HCT116 (cell line): ENCODE measurements around the gene TFEB. TPM values are rescaled to one million over a fixed set of nuclear protein-coding genes. Genes with fewer than 3 reads are reported as not detected.

Experiments
- ATAC-seq: fragments of 200-7000 bp; cut with Tn5 transposase; 2 replicates; pipeline ENCODE4 v1.9.1; 2020; ENCODE audit warnings: mild to moderate bottlenecking, moderate library complexity
- BruUV-seq: library from RNA; stranded (reverse); fragments of 400-500 nt; replicated peaks from 2 replicates; lab custom pipeline; 2021; lab: Mats Ljungman, UMichigan
- CTCF ChIA-PET: fragments of 300-600 bp; sonication (Branson Sonifier 250); formaldehyde crosslinking; loops from one replicate; lab custom pipeline; 2021; ENCODE audit warnings: antibody characterized with exemption; lab: Charles Lee
- POLR2A ChIA-PET: fragments of 300-600, 350-600 bp; sonication (Branson Sonifier 250); formaldehyde crosslinking; loops from one replicate; lab custom pipeline; 2021; ENCODE audit warnings: antibody characterized with exemption; lab: Charles Lee
- RAD21 ChIA-PET, 2 experiments: fragments of 300-600 bp; sonication (Branson Sonifier 250); formaldehyde crosslinking; loops; one replicate each; lab custom pipeline; 2023; ENCODE audit warnings: low total read pairs in 2 of 2; ENCODE audit not compliant: uncharacterized antibody in 2 of 2, unreplicated experiment in 2 of 2, low non-redundant PET in 1 of 2; lab: Charles Lee
- DNase-seq: peaks from one replicate; pipeline ENCODE4 v3.0.0-alpha.2; 2010; ENCODE audit warnings: low read depth, low spot score
- H2AFZ ChIP-seq: fragments of 200-600 bp; shearing (Covaris generic), sonication (generic); 2 replicates; pipeline ENCODE4 v1.6.1; 2017; ENCODE audit warnings: low read depth, mixed run types, mixed read lengths, antibody characterized with exemption, low read length; ENCODE audit not compliant: poor library complexity, severe bottlenecking
- H3K27ac ChIP-seq: 2 replicates; pipeline ENCODE4 v1.5.1; 2012; ENCODE audit warnings: low read depth, low read length
- H3K27me3 ChIP-seq: fragments of 200-600 bp; sonication (generic); 2 replicates; pipeline ENCODE4 v1.6.1; 2016; ENCODE audit warnings: mixed run types, low read length, mixed read lengths; ENCODE audit not compliant: insufficient read depth
- H3K36me3 ChIP-seq, 2 experiments: fragments of 200-500 bp in 1 of 2; fragments of 200-600 bp in 1 of 2; sonication (Bioruptor generic) in 1 of 2; sonication (generic) in 1 of 2; 2 replicates each; pipeline versions ENCODE4 v1.5.1 to v1.6.1; 2014 to 2016; ENCODE audit warnings: low read length in 2 of 2, inconsistent platforms in 1 of 2, mixed read lengths in 1 of 2, mixed run types in 1 of 2; ENCODE audit not compliant: insufficient read depth in 2 of 2, control insufficient read depth in 1 of 2
- H3K4me1 ChIP-seq, 2 experiments: fragments of 200-600 bp in 1 of 2; sonication (generic) in 1 of 2; 2 replicates each; pipeline versions ENCODE4 v1.5.1 to v1.6.1; 2012 to 2017; ENCODE audit warnings: low read length in 2 of 2, inconsistent platforms in 1 of 2, mild to moderate bottlenecking in 1 of 2, mixed read lengths in 1 of 2, mixed run types in 1 of 2, moderate library complexity in 1 of 2; ENCODE audit not compliant: insufficient read depth in 2 of 2, control insufficient read depth in 1 of 2
- H3K4me2 ChIP-seq: fragments of 200-600 bp; sonication (generic); 2 replicates; pipeline ENCODE4 v1.6.1; 2017; ENCODE audit warnings: mixed run types, low read length, mixed read lengths
- H3K4me3 ChIP-seq, 2 experiments: fragments of 200-600 bp in 1 of 2; sonication (generic) in 1 of 2; replicated peaks in 1 of 2; 2 replicates each; pipeline ENCODE4 v1.5.1; 2011 to 2016; ENCODE audit warnings: low read length in 2 of 2, control low read depth in 1 of 2, low read depth in 1 of 2, mild to moderate bottlenecking in 1 of 2, mixed read lengths in 1 of 2, mixed run types in 1 of 2
- H3K79me2 ChIP-seq: fragments of 200-600 bp; sonication (generic); 2 replicates; pipeline ENCODE4 v1.6.1; 2017; ENCODE audit warnings: mild to moderate bottlenecking, mixed run types, low read length, moderate library complexity, mixed read lengths; ENCODE audit not compliant: insufficient read depth
- H3K9ac ChIP-seq: fragments of 200-600 bp; sonication (generic); 2 replicates; pipeline ENCODE4 v1.6.1; 2016; ENCODE audit warnings: low read length, mixed read lengths
- H3K9me2 ChIP-seq: fragments of 200-600 bp; sonication (generic), shearing (Covaris generic); 2 replicates; pipeline ENCODE4 v1.6.1; 2017; ENCODE audit warnings: mixed run types, mild to moderate bottlenecking, moderate library complexity; ENCODE audit not compliant: insufficient read depth
- H3K9me3 ChIP-seq, 2 experiments: fragments of 200-500 bp in 1 of 2; fragments of 200-600 bp in 1 of 2; sonication (Bioruptor generic) in 1 of 2; sonication (generic) in 1 of 2; 2 replicates each; pipeline ENCODE4 v1.6.1; 2014 to 2017; ENCODE audit warnings: low read length in 2 of 2, mixed read lengths in 2 of 2, inconsistent platforms in 1 of 2, low read depth in 1 of 2, mild to moderate bottlenecking in 1 of 2, mixed run types in 1 of 2, moderate library complexity in 1 of 2; ENCODE audit not compliant: control insufficient read depth in 1 of 2, insufficient read depth in 1 of 2
- H4K20me1 ChIP-seq: fragments of 200-600 bp; sonication (generic), shearing (Covaris generic); 2 replicates; pipeline ENCODE4 v1.6.1; 2017; ENCODE audit warnings: mixed run types, mild to moderate bottlenecking, moderate library complexity; ENCODE audit not compliant: insufficient read depth
- EGR1 ChIP-seq: IDR thresholded peaks from 2 replicates; pipeline ENCODE4 v1.6.1; 2012; ENCODE audit warnings: low read depth
- ELF1 ChIP-seq: IDR thresholded peaks from 2 replicates; pipeline ENCODE4 v1.6.1; 2012; ENCODE audit warnings: low read depth, borderline replicate concordance
- JUND ChIP-seq: IDR thresholded peaks from 2 replicates; pipeline ENCODE4 v1.6.1; 2012
- MAX ChIP-seq: IDR thresholded peaks from 2 replicates; pipeline ENCODE4 v1.6.1; 2012
- RAD21 ChIP-seq: IDR thresholded peaks from 2 replicates; pipeline ENCODE4 v1.6.1; 2012; ENCODE audit warnings: low read depth, mild to moderate bottlenecking
- SIN3A ChIP-seq: IDR thresholded peaks from 2 replicates; pipeline ENCODE4 v1.6.1; 2012; ENCODE audit warnings: low read depth
- SP1 ChIP-seq: IDR thresholded peaks from 2 replicates; pipeline ENCODE4 v1.6.1; 2012; ENCODE audit warnings: low read depth
- ZBTB33 ChIP-seq: IDR thresholded peaks from 2 replicates; pipeline ENCODE4 v1.6.1; 2011; ENCODE audit warnings: mild to moderate bottlenecking, low read length, moderate library complexity; ENCODE audit not compliant: insufficient replicate concordance; ENCODE audit errors: extremely low read depth
- ZFX ChIP-seq: fragments of 450-650 bp; IDR thresholded peaks from 2 replicates; pipeline ENCODE4 v1.6.1; 2017
- intact Hi-C: fragments of 100-400 bp; cut with micrococcal nuclease; formaldehyde crosslinking; loops from 2 replicates; pipeline ENCODE4 v1.10.0; 2022
- total RNA-seq: library from RNA; stranded (reverse); gene quantifications from one replicate; pipeline ENCODE4 v1.2.1, GENCODE V29; 2021; ENCODE audit not compliant: unreplicated experiment
- TF ChIP-seq, protein P1 (sequence below), 3 experiments: fragments of 200-600 bp in 1 of 3; sonication (generic) in 1 of 3; IDR thresholded peaks in 2 of 3; conservative IDR thresholded peaks in 1 of 3; 2 replicates each; pipeline ENCODE4 v1.5.1; 2012 to 2017; ENCODE audit warnings: low read depth in 2 of 3, low read length in 2 of 3, antibody characterized with exemption in 1 of 3, borderline replicate concordance in 1 of 3, control low read depth in 1 of 3, mild to moderate bottlenecking in 1 of 3, mixed read lengths in 1 of 3, mixed run types in 1 of 3, moderate library complexity in 1 of 3; ENCODE audit not compliant: insufficient read depth in 1 of 3

TFEB gene
- total RNA-seq, 1 experiment from 2014 or later: 4.8 TPM

- Histone ChIP-seq H2AFZ (no peak overlapping the region), H3K36me3 (no peaks in the 10 kb centered on the region), H4K20me1 (no peaks in the 10 kb centered on the region), H3K4me1 (peaks cover 27 to 37% of the 10 kb centered on the region in 2 experiments), H3K9me3 (no peaks in the 10 kb centered on the region), H3K27ac (no peak overlapping the region), H3K4me2 (no peak overlapping the region), H3K9ac (no peak overlapping the region), H3K79me2 (no peaks in the 10 kb centered on the region), H3K4me3 (no peak overlapping the region), H3K27me3 (no peaks in the 10 kb centered on the region), H3K9me2 (no peaks in the 10 kb centered on the region)
- ChIA-PET CTCF (no interaction called here), RAD21 (no interaction called here), POLR2A (no interaction called here)
- DNase-seq (no peak), ATAC-seq (no peak)
- intact Hi-C loops: loop anchor here (5.0 kb wide), 1 partner anchor 333 kb away; no protein-coding TSS in a partner anchor
- no peak for TF ChIP-seq JUND
- TF ChIP-seq RAD21: no peak
- no peak for TF ChIP-seq ELF1
- no peak for TF ChIP-seq SP1
- TF ChIP-seq SIN3A: no peak
- no peak for TF ChIP-seq ZBTB33
- TF ChIP-seq EGR1: no peak
- TF ChIP-seq ZFX: no peak
- TF ChIP-seq, protein P1, sequence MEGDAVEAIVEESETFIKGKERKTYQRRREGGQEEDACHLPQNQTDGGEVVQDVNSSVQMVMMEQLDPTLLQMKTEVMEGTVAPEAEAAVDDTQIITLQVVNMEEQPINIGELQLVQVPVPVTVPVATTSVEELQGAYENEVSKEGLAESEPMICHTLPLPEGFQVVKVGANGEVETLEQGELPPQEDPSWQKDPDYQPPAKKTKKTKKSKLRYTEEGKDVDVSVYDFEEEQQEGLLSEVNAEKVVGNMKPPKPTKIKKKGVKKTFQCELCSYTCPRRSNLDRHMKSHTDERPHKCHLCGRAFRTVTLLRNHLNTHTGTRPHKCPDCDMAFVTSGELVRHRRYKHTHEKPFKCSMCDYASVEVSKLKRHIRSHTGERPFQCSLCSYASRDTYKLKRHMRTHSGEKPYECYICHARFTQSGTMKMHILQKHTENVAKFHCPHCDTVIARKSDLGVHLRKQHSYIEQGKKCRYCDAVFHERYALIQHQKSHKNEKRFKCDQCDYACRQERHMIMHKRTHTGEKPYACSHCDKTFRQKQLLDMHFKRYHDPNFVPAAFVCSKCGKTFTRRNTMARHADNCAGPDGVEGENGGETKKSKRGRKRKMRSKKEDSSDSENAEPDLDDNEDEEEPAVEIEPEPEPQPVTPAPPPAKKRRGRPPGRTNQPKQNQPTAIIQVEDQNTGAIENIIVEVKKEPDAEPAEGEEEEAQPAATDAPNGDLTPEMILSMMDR (IDR thresholded peaks at IDR 0.05 in 2 of 3, conservative IDR thresholded peaks at IDR 0.05 in 1 of 3; ENCODE audit: borderline replicate concordance in 1 of 3, insufficient read depth in 1 of 3, low read depth in 2 of 3, low read length in 2 of 3): no peak
- TF ChIP-seq MAX: no peak
- BruUV-seq: no TSS peak
Measured at GRCh38 chr6:41709375-41709774, 26.0 kb downstream of the TFEB start.
